ENCODE results near the gene UBTF.

The UBTF gene

DNA sequence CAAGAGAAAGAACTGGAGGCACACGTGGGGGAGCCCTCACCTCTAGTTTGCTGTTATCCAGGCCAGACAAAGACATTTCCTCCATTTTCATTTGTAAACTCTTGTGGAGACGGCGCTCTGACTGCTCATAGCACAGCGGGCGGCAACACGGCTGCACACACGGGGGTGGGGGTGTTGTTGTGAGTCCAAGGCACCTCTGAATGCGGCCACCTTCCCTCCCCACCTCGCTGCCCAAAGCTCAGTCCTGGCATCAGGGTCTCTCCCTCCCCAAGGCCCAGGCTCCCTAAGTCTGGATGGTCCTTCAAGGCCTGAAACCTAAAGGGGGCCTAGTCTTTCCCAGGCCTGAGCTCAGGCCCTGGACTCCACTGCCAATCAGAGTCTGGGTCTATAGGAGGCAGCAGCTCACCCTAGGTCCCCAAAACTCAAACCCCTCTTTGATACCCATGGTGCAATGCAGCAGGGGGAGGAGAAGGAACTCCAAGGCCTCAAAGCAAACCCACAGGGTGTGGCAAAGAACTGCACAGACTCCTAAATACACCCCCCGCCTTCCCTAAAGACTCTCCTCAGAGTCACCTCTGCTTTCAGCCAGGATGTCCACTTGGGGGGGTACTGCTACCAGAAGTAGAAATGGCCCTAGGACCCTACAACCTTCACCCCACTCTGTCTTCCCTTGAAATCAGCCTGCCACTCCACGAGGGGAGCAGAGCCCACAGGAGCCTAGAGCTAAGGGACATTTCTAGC lies 21.3 kb downstream of the UBTF start:
- DNase-seq (ENCODE audit: low spot score) = peak; percentile 37

- DNase-seq (ENCODE audit: low spot score) = no peak
These were observed 22.4 kb downstream of the UBTF start for GRCh38 chr17:44197107-44197506.

DNA sequence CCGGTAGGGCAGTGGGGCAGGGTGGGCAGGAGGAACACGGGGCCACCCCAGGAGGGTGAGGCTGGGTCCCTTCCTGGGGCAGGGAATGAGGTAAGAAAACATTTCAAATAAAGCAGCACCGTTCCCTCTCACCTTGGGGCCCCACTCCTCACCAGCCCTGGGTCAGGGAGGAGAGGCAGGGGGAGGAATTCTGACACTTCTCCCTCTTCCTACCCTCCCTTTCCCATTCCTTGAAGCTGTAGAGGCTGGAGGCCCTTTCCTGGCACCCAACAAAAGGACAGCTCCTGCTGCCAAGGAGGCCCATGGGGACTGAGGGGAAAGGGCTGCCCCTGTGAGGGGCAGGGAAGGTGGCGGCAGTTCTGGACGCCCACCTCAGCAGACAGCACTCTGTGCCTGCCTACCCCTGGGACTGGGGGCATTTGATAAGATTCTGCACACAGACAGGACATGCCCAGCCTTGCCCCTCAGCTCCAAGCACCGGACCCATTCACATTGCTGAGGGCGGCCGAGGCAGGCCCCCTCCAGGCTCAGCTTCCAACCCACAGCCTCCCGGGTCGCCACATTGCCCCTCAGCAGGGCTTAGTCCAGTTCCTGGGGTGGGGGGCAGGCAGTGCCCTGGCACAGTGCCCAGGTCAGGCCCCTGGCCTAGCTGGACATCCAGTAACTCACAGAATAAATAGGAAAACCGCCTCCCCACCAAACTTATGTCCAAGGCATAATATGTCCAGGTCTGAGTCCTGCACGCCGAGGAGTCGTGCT lies 26.0 kb downstream of the UBTF start:
- DNase-seq (ENCODE audit: low spot score) = no peak

DNA sequence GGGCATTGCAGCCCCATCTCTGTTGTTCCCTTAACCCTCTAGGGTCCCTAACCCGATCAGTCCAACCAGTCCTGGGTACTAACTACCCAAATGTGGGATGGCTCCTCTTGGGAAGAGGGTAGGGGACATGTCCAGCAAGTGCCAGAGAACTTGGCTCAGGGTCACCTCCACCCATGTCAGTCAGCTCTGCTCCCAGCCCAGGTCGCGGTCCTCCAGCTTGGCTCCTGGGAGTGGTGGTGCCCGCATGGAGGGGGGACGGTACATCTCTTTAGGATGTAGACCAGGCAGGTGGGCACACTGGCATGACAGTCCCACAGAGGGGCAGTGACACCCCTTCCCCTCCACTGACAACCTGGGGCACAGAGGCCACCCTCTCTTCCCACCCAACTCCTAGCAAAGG lies 26.7 kb downstream of the UBTF start:
- DNase-seq (ENCODE audit: low spot score) = no peak

DNA sequence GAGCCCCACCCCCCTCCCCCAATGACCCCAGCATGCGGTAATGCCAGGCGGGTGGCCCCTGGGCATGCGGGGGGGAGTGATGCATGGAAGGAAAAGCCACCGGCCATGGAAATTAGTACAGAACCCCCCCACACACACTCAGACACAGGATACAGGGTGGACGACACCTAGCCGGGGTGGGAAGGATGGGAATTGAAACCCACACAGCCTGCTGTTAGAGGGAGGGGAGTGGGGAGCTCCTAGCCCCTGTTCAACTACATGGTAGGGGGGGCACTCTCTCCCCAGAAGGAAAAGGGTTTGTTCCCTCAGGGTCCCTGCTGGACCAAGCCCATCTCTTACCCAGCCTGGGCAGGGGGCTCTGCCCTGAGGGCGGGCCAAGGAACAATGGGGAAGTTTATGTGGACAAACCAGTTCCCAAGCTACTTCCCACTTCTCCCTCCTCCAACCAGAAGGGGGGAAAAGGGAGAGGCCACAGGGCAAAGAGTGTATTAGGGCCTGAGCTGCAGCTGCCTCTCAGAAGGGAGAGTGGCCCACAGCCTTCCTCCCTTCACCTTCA lies 27.5 kb downstream of the UBTF start:
- no peak for DNase-seq (ENCODE audit: low spot score)

DNA sequence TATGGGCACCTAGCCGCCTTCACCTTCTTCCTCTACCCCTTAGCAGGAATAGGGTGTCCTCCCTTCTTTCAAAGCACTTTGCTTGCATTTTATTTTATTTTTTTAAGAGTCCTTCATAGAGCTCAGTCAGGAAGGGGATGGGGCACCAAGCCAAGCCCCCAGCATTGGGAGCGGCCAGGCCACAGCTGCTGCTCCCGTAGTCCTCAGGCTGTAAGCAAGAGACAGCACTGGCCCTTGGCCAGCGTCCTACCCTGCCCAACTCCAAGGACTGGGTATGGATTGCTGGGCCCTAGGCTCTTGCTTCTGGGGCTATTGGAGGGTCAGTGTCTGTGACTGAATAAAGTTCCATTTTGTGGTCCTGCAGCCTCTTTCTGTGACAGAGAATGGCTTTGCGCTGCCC lies 28.1 kb downstream of the UBTF start:
- DNase-seq (ENCODE audit: low spot score) = no peak

DNA sequence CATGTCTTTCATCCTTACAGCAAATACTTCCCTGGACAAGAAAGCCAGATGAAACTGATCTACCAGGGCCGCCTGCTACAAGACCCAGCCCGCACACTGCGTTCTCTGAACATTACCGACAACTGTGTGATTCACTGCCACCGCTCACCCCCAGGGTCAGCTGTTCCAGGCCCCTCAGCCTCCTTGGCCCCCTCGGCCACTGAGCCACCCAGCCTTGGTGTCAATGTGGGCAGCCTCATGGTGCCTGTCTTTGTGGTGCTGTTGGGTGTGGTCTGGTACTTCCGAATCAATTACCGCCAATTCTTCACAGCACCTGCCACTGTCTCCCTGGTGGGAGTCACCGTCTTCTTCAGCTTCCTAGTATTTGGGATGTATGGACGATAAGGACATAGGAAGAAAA lies 29.0 kb downstream of the UBTF start:
- no peak for DNase-seq (ENCODE audit: low spot score)

- DNase-seq (ENCODE audit: low spot score) = no peak
These were observed 30.7 kb downstream of the UBTF start for GRCh38 chr17:44188576-44189403.

- DNase-seq (ENCODE audit: low spot score) = no peak
These were observed 32.2 kb downstream of the UBTF start for GRCh38 chr17:44187131-44187899.

- peak; percentile 100 for DNase-seq (ENCODE audit: low spot score)
These were observed 33.0 kb downstream of the UBTF start, which contains the start of gene TMUB2 for GRCh38 chr17:44186307-44187130. TSS of gene TMUB2 (plus strand) at chr17:44186972. CDS start at chr17:44187709, 737 bp downstream.

- no peak for DNase-seq (ENCODE audit: low spot score)
These were observed 35.2 kb downstream of the UBTF start for GRCh38 chr17:44184212-44184810.

DNA sequence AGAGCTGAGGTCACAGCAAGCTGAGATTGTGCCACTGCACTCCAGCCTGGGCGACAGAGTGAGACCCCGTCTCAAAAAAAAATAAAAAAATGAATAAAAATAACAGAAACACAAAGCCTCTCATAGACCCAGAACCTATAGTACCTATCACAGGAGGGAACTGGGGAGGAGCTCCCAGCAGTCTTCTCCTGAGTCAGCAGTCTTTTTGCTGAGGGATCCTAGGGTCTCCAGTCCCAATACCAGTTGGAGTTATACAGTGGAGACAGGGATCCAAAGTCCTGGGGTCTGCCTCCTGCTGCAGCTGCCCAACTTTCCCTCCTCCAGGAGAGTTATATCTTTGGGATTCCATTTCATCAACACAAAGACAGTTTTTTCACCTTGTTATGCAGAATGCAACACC lies 36.5 kb downstream of the UBTF start:
- no peak for DNase-seq (ENCODE audit: low spot score)

DNA sequence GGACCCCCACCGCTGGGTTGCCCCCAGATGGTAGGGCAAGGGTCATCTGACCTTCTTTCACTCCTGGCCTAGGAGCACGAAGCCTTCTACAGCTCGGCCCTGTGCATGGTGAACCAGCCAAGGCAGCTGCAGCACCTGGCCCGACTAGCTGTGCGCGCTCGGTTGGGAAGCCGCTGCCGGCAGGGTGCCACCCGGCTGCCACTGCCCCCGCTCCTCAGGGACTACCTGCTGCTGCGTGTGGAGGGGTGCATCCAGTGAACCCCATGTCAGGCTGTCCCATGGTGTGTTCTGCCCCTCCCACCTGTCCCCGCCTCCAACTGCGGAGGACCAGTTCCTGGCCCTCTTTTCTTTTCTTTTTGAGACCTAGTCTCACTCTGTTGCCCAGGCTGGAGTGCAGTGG lies 41.3 kb downstream of the UBTF start:
- DNase-seq (ENCODE audit: low spot score) = no peak

- no peak for DNase-seq (ENCODE audit: low spot score)
These were observed 41.8 kb downstream of the UBTF start for GRCh38 chr17:44177640-44178039.

DNA sequence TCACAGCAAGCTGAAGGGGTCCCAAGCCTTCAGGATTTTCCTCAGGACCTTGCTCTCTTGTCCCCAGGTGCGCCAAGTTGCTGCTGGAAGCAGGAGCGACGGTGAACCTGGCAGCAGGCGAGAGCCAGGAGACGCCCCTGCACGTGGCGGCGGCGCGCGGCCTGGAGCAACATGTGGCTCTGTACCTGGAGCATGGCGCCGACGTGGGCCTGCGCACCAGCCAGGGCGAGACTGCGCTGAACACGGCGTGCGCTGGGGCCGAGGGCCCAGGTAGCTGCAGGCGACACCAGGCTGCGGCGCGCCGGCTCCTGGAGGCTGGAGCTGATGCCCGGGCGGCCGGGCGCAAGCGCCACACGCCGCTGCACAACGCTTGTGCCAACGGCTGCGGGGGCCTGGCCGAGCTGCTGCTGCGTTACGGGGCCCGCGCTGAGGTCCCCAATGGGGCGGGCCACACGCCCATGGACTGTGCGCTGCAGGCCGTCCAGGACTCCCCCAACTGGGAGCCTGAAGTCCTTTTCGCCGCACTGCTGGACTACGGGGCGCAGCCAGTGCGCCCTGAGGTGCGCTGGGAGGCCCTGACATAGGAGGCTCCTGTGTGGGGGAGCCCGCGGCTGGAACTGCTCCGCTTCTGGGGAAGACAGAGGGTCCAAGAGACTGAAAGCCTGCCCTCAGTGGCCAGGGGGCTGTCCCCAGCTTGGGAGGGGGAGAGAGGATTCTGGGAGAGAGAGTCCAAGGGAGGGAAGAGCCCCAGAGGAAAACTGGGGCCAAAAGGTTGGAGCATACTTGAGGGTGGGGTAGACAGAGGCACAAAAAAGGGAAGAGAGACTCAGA lies 42.6 kb downstream of the UBTF start:
- no peak for DNase-seq (ENCODE audit: low spot score)

GRCh38 chr17:44176257-44176656 lies 43.2 kb downstream of the UBTF start:
- no peak for DNase-seq (ENCODE audit: low spot score)

GRCh38 chr17:44174427-44174826 lies 45.0 kb downstream of the UBTF start:
- no peak for DNase-seq (ENCODE audit: low spot score)

- no peak for DNase-seq (ENCODE audit: low spot score)
These were observed 47.5 kb downstream of the UBTF start for GRCh38 chr17:44171931-44172455.

All from Ammon's horn (tissue), 1 donor.